Activated naive CD4-positive, alpha-beta T cell treated with anti-CD3 and anti-CD28 coated beads, Interleukin-2, amount 10 ng/mL, durations not matched to agents 7 days and 5 days (primary cell): ENCODE results near the gene SCUBE1.

Source experiments
- CTCF ChIA-PET: fragments of 350-600 bp; sonication (Branson Sonifier 250); formaldehyde crosslinking; loops from one replicate; lab custom pipeline; 2021; ENCODE audit warnings: antibody characterized with exemption; lab: Charles Lee
- DNase-seq: peaks from one replicate; pipeline ENCODE4 v3.0.0-alpha.2; 2020
- H3K27ac Mint-ChIP-seq: one replicate; pipeline ENCODE4 v1.8.0; 2021; ENCODE audit warnings: mild to moderate bottlenecking, moderate library complexity, mixed read lengths
- H3K27me3 Mint-ChIP-seq: one replicate; pipeline ENCODE4 v1.8.0; 2021; ENCODE audit warnings: mild to moderate bottlenecking, mixed read lengths
- H3K36me3 Mint-ChIP-seq: one replicate; pipeline ENCODE4 v1.8.0; 2021; ENCODE audit warnings: mixed read lengths
- H3K4me1 Mint-ChIP-seq: one replicate; pipeline ENCODE4 v1.8.0; 2021; ENCODE audit warnings: mixed read lengths
- H3K4me3 Mint-ChIP-seq: one replicate; pipeline ENCODE4 v1.8.0; 2021; ENCODE audit warnings: mild to moderate bottlenecking, moderate library complexity, mixed read lengths
- H3K9me3 Mint-ChIP-seq: one replicate; pipeline ENCODE4 v1.8.0; 2021; ENCODE audit warnings: mixed read lengths

Gene SCUBE1

DNA sequence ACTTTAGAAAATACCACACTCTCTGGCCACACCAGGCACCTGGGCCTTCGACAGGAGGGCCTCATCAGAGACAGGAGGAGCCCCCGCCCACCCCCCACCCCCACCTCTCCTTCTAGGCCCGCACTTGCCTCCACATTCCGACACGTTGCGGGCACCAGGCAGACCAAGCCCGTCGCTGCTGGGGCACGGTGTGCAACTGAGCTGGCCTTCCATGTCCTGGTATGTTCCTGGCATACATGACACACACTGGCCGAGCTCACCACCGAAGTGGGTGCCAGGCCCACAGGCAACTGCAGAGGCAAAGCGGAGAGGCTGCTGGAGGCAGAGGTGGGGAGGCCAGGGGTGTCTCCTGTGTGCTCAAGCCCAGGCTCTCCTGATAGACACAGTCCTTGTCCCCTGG, 129.2 kb downstream of the SCUBE1 start:
- Mint-ChIP-seq H3K27me3 (peaks cover 6% of the 10 kb centered on the region), H3K9me3 (no peaks in the 10 kb centered on the region), H3K27ac (no peak overlapping the region), H3K4me3 (no peak overlapping the region), H3K4me1 (no peaks in the 10 kb centered on the region), H3K36me3 (no peaks in the 10 kb centered on the region)
- DNase-seq = no peak
- CTCF ChIA-PET = no interaction called here

DNA sequence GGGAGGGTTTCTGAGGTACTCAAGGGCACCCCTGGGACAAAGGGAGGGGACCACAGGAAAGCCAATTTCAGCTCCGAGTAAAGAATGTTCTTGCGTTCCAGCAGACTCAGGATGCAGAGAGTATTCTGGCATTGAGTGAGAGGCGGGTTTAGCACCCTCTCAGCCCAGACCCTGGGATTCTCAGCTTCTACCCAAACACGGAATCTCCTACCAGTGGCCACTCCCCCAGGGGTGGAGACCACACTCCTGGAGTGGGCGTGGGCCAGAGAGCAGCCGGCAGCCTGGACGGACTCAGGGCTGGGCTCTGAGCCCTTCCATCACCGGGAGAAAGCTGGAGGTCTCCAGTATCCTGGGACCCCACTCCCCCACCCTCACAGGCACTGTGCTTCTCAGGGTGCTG, 130.1 kb downstream of the SCUBE1 start:
- Mint-ChIP-seq H3K4me3 (no peak overlapping the region), H3K36me3 (no peaks in the 10 kb centered on the region), H3K27ac (no peak overlapping the region), H3K4me1 (no peaks in the 10 kb centered on the region), H3K27me3 (peaks cover 10% of the 10 kb centered on the region), H3K9me3 (no peaks in the 10 kb centered on the region)
- no peak for DNase-seq
- CTCF ChIA-PET = no interaction called here

DNA sequence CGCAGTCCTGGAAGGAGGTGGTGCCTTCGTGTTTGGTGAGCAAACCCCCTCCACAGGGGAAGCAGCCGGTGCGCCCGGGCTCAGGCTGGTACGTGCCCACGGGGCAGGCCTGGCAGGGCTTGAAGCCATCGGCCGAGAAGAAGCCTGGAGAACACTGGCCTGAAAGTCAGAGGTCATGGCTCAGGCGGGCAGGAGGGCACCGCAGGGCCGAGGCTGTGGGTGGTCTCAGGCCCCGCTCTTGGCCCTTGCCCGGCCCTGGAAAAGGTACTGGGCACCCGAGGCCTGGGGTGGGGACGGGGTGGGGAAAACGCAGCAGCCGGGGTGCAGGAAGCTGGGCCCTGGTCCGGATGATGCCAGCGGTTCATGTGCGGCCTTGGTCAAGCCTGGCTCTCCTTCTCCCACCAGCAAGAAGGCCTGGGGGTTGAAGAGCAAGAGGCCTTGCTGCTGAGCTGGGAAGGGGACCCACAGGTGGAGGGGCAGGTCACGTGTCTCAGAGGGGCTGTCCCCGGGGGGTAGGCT, 130.7 kb downstream of the SCUBE1 start:
- Mint-ChIP-seq H3K4me3 (no peak overlapping the region), H3K27ac (no peak overlapping the region), H3K9me3 (no peaks in the 10 kb centered on the region), H3K27me3 (peaks cover 15% of the 10 kb centered on the region), H3K36me3 (no peaks in the 10 kb centered on the region), H3K4me1 (no peaks in the 10 kb centered on the region)
- CTCF ChIA-PET = no interaction called here
- DNase-seq = no peak

DNA sequence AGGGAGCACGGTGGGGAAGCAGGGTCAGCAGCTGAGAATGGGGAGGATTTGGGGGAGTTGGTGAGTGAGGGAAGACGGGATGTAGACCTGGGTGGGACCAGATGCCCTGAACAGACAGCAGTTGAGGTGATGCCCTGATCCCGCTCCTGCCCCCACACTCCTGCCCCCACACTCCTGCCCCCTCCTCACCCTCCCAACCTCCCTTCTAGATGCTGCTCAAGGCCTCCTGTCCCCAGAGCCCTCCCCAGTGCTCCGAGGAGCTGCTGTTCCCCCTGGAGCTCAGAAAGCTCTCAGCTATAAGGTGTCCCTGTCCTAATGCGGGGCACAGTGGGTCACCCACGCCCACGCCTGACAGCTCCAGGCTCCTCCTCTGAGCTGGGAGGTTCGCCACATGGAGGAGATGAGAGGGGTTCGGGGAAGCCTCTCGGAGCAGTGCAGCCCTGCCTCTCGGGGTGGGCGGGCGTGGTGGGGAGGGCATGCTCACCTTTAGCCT, 131.2 kb downstream of the SCUBE1 start:
- Mint-ChIP-seq H3K9me3 (no peaks in the 10 kb centered on the region), H3K4me3 (no peak overlapping the region), H3K27ac (no peak overlapping the region), H3K4me1 (no peaks in the 10 kb centered on the region), H3K27me3 (peaks cover 15% of the 10 kb centered on the region), H3K36me3 (no peaks in the 10 kb centered on the region)
- CTCF ChIA-PET = no interaction called here
- DNase-seq = no peak

DNA sequence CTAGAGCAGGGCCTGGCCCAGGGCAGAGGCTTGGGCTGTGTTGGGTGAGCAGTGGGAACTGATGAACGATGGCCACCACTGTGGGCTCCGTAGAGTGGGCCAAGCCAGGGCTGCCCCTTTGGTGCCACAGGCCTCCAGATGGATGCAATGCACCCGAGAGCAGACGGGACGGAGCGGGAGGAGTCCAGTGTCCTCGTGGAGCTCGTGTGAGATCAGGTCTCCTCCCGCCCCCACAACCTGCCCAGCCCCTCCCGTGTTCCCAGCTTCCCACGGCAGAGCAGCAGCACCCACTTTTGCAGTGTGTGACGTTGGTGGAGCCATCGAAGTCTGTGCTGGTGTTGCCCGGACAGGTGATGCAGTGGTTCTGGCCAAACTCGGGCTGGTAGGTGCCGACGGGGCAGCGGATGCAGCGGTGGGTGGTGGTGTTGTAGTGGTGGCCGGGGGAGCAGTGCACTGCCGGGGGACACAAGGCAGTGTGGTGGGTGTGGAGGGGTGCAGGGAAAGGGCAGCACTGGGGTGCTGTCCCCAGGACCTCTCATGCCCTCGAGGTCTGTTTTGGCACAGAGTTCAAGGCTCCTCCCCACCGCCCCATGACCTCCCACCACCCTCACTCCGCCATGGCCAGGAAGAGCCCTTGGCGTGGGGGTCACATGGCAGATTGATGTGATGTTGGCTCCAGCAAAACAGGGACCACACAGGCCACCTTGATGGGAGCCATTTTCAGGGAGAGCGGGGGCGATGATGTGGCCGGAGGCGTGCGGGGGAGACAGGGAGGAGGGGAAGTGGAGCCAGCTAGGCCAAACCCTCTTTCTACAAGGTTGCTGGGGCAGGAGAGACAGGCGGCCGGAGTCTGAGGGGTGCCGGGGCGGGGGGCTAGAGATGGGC, 132.3 kb downstream of the SCUBE1 start:
- Mint-ChIP-seq H3K27me3 (peaks cover 21% of the 10 kb centered on the region), H3K4me1 (peaks cover 6% of the 10 kb centered on the region), H3K9me3 (no peaks in the 10 kb centered on the region), H3K4me3 (no peak overlapping the region), H3K27ac (no peak overlapping the region), H3K36me3 (no peaks in the 10 kb centered on the region)
- no peak for DNase-seq
- CTCF ChIA-PET = no interaction called here

DNA sequence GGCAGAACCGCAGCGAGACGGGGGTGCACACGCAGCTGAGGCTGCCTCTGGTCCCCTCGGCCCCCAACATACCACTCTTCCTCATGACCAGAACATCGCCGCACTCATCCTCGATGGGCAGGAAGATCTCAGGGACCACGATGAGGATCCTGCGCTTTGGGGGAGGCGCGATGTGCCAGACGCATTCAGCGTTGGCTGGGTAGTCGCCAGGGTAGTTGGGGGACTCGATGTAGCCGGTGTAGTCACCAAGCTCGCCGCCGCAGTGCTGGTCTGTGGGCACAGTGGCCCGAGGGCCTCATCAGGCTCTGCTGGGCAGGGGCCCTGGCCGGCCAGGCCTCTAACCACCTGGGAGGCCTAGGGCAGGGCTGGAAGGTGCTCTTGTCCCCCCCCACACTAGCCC, 133.2 kb downstream of the SCUBE1 start:
- Mint-ChIP-seq H3K9me3 (no peaks in the 10 kb centered on the region), H3K36me3 (no peaks in the 10 kb centered on the region), H3K27ac (no peak overlapping the region), H3K4me3 (no peak overlapping the region), H3K27me3 (peaks cover 16% of the 10 kb centered on the region), H3K4me1 (peaks cover 6% of the 10 kb centered on the region)
- CTCF ChIA-PET = interaction anchor here (1.0 kb wide), 1 partner anchor 18 kb away, joined by 3 read pairs; no protein-coding TSS in a partner anchor
- DNase-seq = no peak

DNA sequence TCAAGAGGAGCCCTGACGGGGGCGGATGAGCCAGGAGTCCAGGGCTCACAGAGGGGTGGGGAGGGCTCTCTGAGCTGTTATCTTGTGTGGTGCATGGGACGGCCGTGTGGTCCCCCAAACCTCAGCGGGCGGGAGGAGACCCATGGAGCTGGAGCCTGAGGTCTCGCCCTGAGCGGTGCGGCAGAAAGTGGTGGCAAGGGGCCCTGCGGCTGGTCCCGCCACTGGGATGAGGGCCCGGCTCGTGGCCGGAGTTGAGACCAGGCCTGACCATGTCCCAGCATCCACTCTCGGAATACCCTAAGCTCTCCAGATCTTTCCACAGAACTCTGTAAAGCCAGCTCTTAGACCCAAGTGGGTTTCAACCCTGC, 133.7 kb downstream of the SCUBE1 start:
- no peaks in the 10 kb centered on the region for H3K9me3 Mint-ChIP-seq
- peaks cover 6% of the 10 kb centered on the region for H3K4me1 Mint-ChIP-seq
- CTCF ChIA-PET = interaction anchor here (1.0 kb wide), 1 partner anchor 19 kb away, joined by 3 read pairs; no protein-coding TSS in a partner anchor
- H3K27ac Mint-ChIP-seq = no peak overlapping the region
- H3K36me3 Mint-ChIP-seq = no peaks in the 10 kb centered on the region
- no peak overlapping the region for H3K4me3 Mint-ChIP-seq
- H3K27me3 Mint-ChIP-seq = peaks cover 16% of the 10 kb centered on the region
- DNase-seq = no peak

DNA sequence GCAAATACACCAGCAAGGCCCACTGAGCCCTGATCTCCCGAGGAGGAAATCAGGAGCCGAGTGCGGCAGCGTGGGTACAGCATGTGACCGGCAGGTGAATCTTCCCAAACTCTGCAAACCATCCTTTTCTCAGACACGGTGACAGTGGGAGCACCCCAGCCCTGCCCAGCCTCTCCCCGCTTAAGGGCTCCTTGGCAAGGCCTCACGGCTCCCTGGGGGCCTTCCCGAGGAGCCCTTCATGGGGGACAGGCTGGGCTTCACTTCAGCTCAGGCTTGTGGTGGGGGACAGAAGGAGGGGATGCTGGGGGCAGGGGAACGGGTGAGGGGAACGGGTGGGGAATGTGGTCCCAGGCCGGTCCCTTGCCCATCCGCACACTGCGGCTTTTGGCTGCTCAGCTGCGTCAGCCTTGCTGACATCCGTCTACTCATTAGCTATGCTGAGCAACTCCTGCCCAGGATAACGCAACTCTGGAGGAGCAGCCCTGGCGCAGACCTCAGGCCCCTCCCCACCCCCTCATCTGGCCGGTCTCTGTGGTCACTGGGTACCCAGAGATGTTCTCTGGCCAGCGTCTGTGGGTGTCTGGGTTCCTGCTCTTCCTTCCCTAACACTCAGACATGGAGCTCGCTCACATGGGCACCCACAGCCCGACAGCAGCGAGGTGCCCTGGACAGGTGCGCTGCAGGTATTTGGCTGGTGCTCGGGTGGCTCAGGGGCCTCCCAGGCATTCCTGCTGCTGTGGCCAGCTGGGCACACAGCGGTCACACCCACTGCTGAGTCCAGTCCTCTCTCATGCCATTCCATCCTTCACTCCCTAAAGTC, 134.3 kb downstream of the SCUBE1 start:
- peaks cover 6% of the 10 kb centered on the region for H3K4me1 Mint-ChIP-seq
- CTCF ChIA-PET = interaction anchor here (1.0 kb wide), 1 partner anchor 20 kb away, joined by 3 read pairs; no protein-coding TSS in a partner anchor

DNA sequence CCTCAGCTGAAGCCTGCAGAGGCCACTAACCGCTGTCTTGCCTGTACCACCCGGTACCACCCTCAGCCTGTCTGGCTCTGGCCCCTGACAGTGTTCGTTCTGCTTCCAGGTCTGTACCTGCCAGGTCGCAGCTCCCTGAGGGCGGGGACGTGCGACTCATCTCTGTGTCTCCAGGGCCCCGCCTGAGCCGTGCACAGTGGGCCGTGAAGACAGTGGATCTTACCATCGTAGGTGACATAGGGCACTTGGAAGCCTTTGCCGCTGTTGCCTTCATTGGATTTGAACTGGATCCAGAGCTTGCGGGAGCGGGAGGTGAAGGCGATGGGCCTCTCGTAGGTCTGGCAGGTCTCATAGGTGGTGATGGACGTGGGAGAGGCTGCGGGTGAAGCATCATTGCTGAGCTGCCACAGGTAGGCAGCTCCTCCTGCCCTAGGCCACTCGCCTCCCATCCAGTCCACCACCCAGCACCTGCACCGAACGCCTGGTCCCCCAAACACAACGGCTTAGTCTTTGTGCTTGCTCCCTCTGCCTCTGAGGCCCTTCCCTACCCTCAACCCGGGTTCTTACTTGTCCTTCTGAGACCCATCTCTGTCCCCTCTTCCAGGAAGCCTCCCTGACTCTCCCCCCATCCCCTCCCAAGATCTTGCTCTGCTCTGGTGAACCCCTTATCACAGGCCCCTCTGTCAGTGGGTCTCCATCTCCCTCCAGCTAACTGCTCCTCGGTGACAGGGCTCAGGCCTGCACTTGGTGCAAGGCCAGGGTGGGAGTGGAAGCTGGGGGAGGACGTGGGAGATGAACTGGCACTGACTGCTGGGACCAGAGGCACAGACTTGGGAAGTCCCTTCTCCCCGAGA, 135.1 kb downstream of the SCUBE1 start:
- Mint-ChIP-seq H3K27ac (peak overlapping the region; percentile 49), H3K27me3 (peaks cover 16% of the 10 kb centered on the region), H3K4me3 (no peak overlapping the region), H3K9me3 (no peaks in the 10 kb centered on the region), H3K36me3 (no peaks in the 10 kb centered on the region), H3K4me1 (peaks cover 6% of the 10 kb centered on the region)
- no peak for DNase-seq
- CTCF ChIA-PET = no interaction called here

More for the DNA sequence above, 134.3 kb downstream of the SCUBE1 start:
- no peak overlapping the region for H3K4me3 Mint-ChIP-seq
- peaks cover 16% of the 10 kb centered on the region for H3K27me3 Mint-ChIP-seq
- no peak overlapping the region for H3K27ac Mint-ChIP-seq
- no peaks in the 10 kb centered on the region for H3K36me3 Mint-ChIP-seq
- no peak for DNase-seq
- no peaks in the 10 kb centered on the region for H3K9me3 Mint-ChIP-seq

DNA sequence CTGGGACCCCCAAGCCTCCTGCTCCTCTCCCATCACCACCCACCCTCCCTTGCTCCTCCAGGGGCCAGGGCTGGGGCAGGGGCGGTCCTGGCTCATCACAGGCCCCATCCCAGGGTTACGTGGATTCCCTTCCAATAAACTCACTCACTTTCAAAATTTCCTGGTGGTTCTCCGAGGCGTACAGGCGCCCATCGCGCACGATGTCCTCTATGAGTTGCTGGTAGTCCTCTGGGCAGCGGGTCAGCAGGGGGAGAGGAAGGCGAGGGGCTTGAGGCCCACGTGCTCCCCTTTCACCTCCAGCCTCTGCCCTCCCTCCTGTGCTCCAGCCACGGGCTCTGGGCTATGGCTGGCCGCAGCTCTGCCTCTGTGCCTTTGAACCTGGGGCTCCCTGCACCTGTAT, 135.8 kb downstream of the SCUBE1 start:
- Mint-ChIP-seq H3K9me3 (no peaks in the 10 kb centered on the region), H3K4me1 (peaks cover 6% of the 10 kb centered on the region), H3K27me3 (peaks cover 16% of the 10 kb centered on the region), H3K36me3 (no peaks in the 10 kb centered on the region), H3K27ac (no peak overlapping the region), H3K4me3 (no peak overlapping the region)
- DNase-seq = no peak
- CTCF ChIA-PET = no interaction called here

DNA sequence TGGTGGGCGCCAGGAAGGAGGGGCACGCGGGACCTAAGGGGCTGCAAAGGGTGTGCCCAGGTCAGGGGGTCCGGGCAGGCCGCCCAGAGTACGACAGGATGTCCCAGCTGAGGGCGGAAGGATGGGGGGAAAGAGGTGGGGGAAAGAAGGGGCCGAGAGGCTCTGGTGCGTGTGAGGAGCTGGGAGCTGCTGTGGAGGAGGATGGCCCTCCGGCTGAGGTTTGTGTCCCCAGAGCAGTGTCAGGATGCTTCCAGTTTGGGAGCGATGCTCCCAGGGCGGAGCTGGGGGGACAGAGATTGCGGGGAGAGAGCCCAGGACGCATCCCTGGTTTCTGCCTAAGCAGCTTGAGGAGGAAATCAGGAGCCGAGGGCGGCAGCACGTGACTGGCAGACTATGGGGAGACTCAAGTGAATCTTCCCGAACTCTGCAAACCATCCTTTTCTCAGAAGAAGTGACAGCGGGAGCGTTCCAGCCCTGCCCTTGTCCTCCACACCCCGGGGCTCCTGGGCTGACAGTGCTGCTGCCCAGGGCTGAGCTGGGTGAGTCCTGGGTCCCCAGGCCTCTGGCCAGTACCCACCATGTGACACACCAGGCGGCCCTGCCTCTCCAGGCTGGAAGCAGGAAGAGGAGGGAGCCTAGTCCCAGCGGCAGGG, 136.5 kb downstream of the SCUBE1 start:
- DNase-seq = no peak
- peaks cover 17% of the 10 kb centered on the region for H3K27me3 Mint-ChIP-seq
- no peak overlapping the region for H3K27ac Mint-ChIP-seq
- H3K4me3 Mint-ChIP-seq = no peak overlapping the region
- H3K4me1 Mint-ChIP-seq = peaks cover 6% of the 10 kb centered on the region
- H3K9me3 Mint-ChIP-seq = no peaks in the 10 kb centered on the region
- CTCF ChIA-PET = no interaction called here
- no peaks in the 10 kb centered on the region for H3K36me3 Mint-ChIP-seq

DNA sequence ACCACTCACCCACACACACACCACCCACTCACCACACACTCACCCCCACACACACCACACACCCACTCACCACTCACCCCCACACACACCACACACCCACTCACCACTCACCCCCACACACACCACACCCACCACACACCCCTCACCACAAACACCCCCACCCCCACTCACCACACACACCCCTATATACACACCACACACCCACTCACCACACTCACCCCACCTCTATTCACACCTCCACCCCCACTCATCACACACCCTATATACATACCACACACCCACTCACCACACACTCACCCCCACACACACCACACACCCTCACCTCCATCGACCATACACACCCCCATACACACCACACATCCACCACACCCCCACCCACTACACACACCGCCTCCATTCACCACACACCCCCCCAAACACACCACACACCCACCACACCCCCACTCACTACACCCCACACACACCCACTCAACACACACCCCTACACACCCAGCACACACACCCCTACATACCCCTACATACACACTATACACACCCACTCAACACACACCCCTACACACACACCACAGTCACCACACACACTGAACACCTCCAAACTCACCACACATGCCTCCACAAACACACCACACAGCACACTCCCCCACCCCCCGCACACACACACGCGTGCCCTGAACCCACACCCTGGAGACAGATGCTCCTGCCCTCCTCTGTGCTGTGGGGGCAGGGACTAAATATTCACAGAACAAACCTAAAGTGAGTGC, 137.2 kb downstream of the SCUBE1 start:
- CTCF ChIA-PET = no interaction called here
- Mint-ChIP-seq H3K27me3 (peaks cover 20% of the 10 kb centered on the region), H3K9me3 (no peaks in the 10 kb centered on the region), H3K4me3 (no peak overlapping the region), H3K4me1 (peaks cover 6% of the 10 kb centered on the region), H3K27ac (no peak overlapping the region), H3K36me3 (no peaks in the 10 kb centered on the region)
- no peak for DNase-seq

DNA sequence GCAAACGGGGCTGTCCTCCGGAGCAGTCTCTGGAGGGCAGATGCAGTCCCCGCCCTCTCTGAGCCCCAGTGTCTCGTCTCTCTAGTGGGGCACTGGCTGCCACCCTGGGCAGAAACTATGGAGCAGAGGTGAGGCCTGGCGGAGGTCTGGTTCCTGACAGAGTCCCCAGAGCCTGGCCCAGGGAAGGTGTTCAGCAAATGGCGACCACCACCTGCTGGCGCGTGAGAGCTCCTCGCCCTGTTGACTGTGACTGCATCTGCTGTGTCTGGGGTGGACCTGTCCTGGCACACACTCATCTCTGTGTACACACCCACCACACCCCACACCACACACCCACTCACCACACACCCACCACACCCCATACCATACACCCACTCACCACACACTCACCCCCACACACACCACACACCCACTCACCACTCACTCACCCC, 137.9 kb downstream of the SCUBE1 start:
- no peaks in the 10 kb centered on the region for H3K9me3 Mint-ChIP-seq
- no peak overlapping the region for H3K27ac Mint-ChIP-seq
- no peak for DNase-seq
- H3K27me3 Mint-ChIP-seq = peaks cover 23% of the 10 kb centered on the region
- no peak overlapping the region for H3K4me3 Mint-ChIP-seq
- peaks cover 6% of the 10 kb centered on the region for H3K4me1 Mint-ChIP-seq
- CTCF ChIA-PET = no interaction called here
- no peaks in the 10 kb centered on the region for H3K36me3 Mint-ChIP-seq
